Stomach smooth muscle (tissue), 2 donors: ENCODE measurements around the gene NPEPL1.
A peak's percentile ranks its signal among the peaks of the same experiment; 100 is the strongest.
"Not testable (repeated sequence)": the region's sequence is repeated elsewhere in the genome, so short reads cannot be mapped to it uniquely, and the experiment has no call there.

Source experiments
- H3K27ac ChIP-seq: one replicate; pipeline ENCODE4 v1.7.0; 2013; ENCODE audit warnings: mild to moderate bottlenecking, low read length, inconsistent platforms
- H3K27me3 ChIP-seq, 2 donors: one replicate each; pipeline ENCODE4 v1.7.0; 2013; ENCODE audit warnings: low read length in 2 of 2; ENCODE audit not compliant: insufficient read depth in 2 of 2, control insufficient read depth in 1 of 2
- H3K36me3 ChIP-seq, 2 donors: one replicate each; pipeline ENCODE4 v1.7.0; 2013; ENCODE audit warnings: low read length in 2 of 2; ENCODE audit not compliant: control insufficient read depth in 2 of 2, insufficient read depth in 2 of 2
- H3K4me1 ChIP-seq: one replicate; pipeline ENCODE4 v1.7.0; 2013; ENCODE audit warnings: low read length; ENCODE audit not compliant: control insufficient read depth, insufficient read depth
- H3K4me3 ChIP-seq, 2 donors: one replicate each; pipeline ENCODE4 v1.7.0; 2013; ENCODE audit warnings: low read length in 2 of 2
- H3K9ac ChIP-seq, 2 donors: one replicate each; pipeline ENCODE4 v1.7.0; 2013; ENCODE audit warnings: low read length in 2 of 2, mild to moderate bottlenecking in 1 of 2
- H3K9me3 ChIP-seq, 2 donors: one replicate each; pipeline ENCODE4 v1.7.0; 2013; ENCODE audit warnings: low read length in 2 of 2; ENCODE audit not compliant: control insufficient read depth in 2 of 2
- donor health status: healthy.
- donor health status: Pancreatic carcinoma.

The NPEPL1 gene, protein sequence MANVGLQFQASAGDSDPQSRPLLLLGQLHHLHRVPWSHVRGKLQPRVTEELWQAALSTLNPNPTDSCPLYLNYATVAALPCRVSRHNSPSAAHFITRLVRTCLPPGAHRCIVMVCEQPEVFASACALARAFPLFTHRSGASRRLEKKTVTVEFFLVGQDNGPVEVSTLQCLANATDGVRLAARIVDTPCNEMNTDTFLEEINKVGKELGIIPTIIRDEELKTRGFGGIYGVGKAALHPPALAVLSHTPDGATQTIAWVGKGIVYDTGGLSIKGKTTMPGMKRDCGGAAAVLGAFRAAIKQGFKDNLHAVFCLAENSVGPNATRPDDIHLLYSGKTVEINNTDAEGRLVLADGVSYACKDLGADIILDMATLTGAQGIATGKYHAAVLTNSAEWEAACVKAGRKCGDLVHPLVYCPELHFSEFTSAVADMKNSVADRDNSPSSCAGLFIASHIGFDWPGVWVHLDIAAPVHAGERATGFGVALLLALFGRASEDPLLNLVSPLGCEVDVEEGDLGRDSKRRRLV

GRCh38 chr20:58692579-58693225 lies at the start of gene NPEPL1:
Gene NPEPL1 (plus strand): TSS chr20:58692800. CDS start chr20:58692901, 101 bp downstream.
- H3K27me3 ChIP-seq = no peaks in the 10 kb centered on the region
- H3K4me3 ChIP-seq = peak within 1 kb of the TSS; percentile 52 to 73
- no peaks in the 10 kb centered on the region for H3K9me3 ChIP-seq
- H3K9ac ChIP-seq = peak within 1 kb of the TSS; percentile 80 to 89
- peak within 1 kb of the TSS; percentile 89 for H3K27ac ChIP-seq
- peaks cover 21 to 26% of the 10 kb centered on the region in 2 donors for H3K36me3 ChIP-seq
- H3K4me1 ChIP-seq = peaks cover 40% of the 10 kb centered on the region

- not testable (repeated sequence) for H3K9ac ChIP-seq, H3K27ac ChIP-seq, H3K9me3 ChIP-seq, H3K4me3 ChIP-seq, H3K36me3 ChIP-seq, H3K4me1 ChIP-seq, H3K27me3 ChIP-seq
These were observed 49.7 kb upstream of the NPEPL1 start for GRCh38 chr20:58642896-58643295.

- Histone ChIP-seq H3K4me1 (peaks cover 23% of the 10 kb centered on the region), H3K4me3 (no peak overlapping the region), H3K27ac (no peak overlapping the region)
These were observed 47.1 kb upstream of the NPEPL1 start for GRCh38 chr20:58645412-58645968.

GRCh38 chr20:58646257-58646656 lies 46.3 kb upstream of the NPEPL1 start:
- Histone ChIP-seq H3K4me1 (peaks cover 27% of the 10 kb centered on the region), H3K9ac (no peak overlapping the region), H3K27me3 (peaks cover 0 to 2% of the 10 kb centered on the region in 2 donors), H3K36me3 (no peaks in the 10 kb centered on the region), H3K27ac (no peak overlapping the region), H3K4me3 (no peak overlapping the region), H3K9me3 (no peaks in the 10 kb centered on the region)

More at GRCh38 chr20:58645412-58645968, 47.1 kb upstream of the NPEPL1 start:
- Histone ChIP-seq H3K36me3 (no peaks in the 10 kb centered on the region), H3K9ac (no peak overlapping the region), H3K9me3 (no peaks in the 10 kb centered on the region), H3K27me3 (peaks cover 0 to 2% of the 10 kb centered on the region in 2 donors)

DNA sequence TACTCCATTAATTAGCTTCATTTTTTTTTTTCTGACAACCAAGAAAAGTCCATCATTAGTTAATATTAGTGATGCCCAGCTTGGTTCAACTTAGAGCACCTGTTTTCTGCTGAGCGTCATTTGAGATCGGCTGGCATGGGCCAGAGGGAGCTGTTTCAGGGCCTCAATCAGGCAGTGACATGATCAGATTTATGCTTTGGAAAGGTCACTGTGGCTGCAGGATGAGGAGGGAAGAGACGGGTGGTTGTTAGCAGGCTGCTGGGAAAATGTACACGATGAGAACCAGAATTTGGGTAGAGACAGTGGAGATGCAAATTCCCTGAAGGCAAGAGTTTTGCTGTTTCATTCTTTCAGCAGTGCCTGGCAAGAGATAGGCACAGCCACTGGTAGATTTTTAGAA lies 45.9 kb upstream of the NPEPL1 start:
- peaks cover 30% of the 10 kb centered on the region for H3K4me1 ChIP-seq
- no peaks in the 10 kb centered on the region for H3K36me3 ChIP-seq
- H3K9me3 ChIP-seq = no peaks in the 10 kb centered on the region
- H3K4me3 ChIP-seq = no peak overlapping the region
- no peaks in the 10 kb centered on the region for H3K27me3 ChIP-seq
- H3K27ac ChIP-seq = no peak overlapping the region
- H3K9ac ChIP-seq = no peak overlapping the region

- no peak overlapping the region for H3K4me3 ChIP-seq
- no peaks in the 10 kb centered on the region for H3K9me3 ChIP-seq
- no peak overlapping the region for H3K9ac ChIP-seq
- H3K27ac ChIP-seq = no peak overlapping the region
- no peaks in the 10 kb centered on the region for H3K27me3 ChIP-seq
- no peaks in the 10 kb centered on the region for H3K36me3 ChIP-seq
- peaks cover 34% of the 10 kb centered on the region for H3K4me1 ChIP-seq
These were observed 45.3 kb upstream of the NPEPL1 start for GRCh38 chr20:58647162-58647795.

DNA sequence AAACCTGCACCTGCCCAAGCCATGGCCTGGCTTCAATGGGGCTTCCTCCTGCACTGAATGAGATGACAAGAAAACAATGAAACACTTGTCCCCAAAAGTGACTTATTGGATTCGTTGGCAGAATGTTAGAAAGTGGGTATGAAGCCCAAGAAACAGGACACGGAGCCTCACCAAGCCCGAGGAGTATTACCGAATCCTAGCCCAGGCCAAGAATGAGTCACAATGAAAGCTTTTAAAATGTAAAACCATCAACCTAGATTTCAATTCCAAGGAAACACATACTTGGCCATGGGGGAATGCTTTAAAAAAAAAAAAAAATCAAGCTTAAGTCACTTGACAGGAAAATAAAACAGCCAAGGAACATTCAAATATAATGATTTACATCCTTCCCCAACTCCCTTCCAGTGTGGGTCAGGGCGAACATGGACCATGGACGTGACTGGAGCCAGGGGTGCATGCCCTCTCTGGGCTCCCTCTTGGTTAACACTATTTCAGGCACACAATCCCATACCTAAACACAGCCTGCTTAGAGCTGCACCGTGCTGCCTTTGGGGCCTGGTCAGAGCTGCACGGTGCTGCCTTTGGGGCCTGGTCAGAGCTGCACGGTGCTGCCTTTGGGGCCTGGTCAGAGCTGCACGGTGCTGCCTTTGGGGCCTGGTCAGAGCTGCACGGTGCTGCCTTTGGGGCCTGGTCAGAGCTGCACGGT lies 44.7 kb upstream of the NPEPL1 start:
- H3K36me3 ChIP-seq = no peaks in the 10 kb centered on the region
- peaks cover 39% of the 10 kb centered on the region for H3K4me1 ChIP-seq
- no peak overlapping the region for H3K27ac ChIP-seq
- no peaks in the 10 kb centered on the region for H3K9me3 ChIP-seq
- H3K4me3 ChIP-seq = no peak overlapping the region
- H3K9ac ChIP-seq = no peak overlapping the region
- no peaks in the 10 kb centered on the region for H3K27me3 ChIP-seq

GRCh38 chr20:58648502-58648825 lies 44.1 kb upstream of the NPEPL1 start:
- H3K9me3 ChIP-seq, H3K27me3 ChIP-seq: not testable (repeated sequence)
- H3K4me1 ChIP-seq = peaks cover 42% of the 10 kb centered on the region

GRCh38 chr20:58649288-58650180 lies 43.1 kb upstream of the NPEPL1 start:
- Histone ChIP-seq H3K9me3 (no peaks in the 10 kb centered on the region), H3K27ac (peak overlapping the region; percentile 37), H3K4me1 (peaks cover 42% of the 10 kb centered on the region), H3K9ac (peak overlapping the region; percentile 58 to 99), H3K27me3 (no peaks in the 10 kb centered on the region), H3K36me3 (no peaks in the 10 kb centered on the region), H3K4me3 (peak overlapping the region; percentile 66 to 98)

More at GRCh38 chr20:58648502-58648825, 44.1 kb upstream of the NPEPL1 start:
- H3K9ac ChIP-seq, H3K4me3 ChIP-seq, H3K36me3 ChIP-seq, H3K27ac ChIP-seq: not testable (repeated sequence)
